Measurements from ENCODE around the gene ADAM12. TPM values are rescaled to one million over a fixed set of nuclear protein-coding genes. Genes with fewer than 3 reads are reported as not detected.

Gene ADAM12
- total and polyA plus RNA-seq, 7 donors: 0.01 to 3.3 (median 0.24) TPM; not detected in 2

- intact Hi-C loops (cut with DNase I): no loop called here
- DNase-seq: no peak
- no peaks in the 10 kb centered on the region for H3K36me3 ChIP-seq (ENCODE audit: insufficient read depth in 1 of 2, low read depth in 1 of 2)
- WGBS, 3 donors: 78 to 85% (median 81%) methylated on average over 4 of the region's 4 CpGs
- H3K27me3 ChIP-seq (ENCODE audit: insufficient read depth in 3 of 3, low read length in 2 of 3): no peaks in the 10 kb centered on the region
- no peak overlapping the region for H3K4me3 ChIP-seq
- no peak for ATAC-seq
- no peak for TF ChIP-seq CTCF (IDR thresholded peaks at IDR 0.05)
- no peaks in the 10 kb centered on the region for H3K4me1 ChIP-seq
- H3K9me3 ChIP-seq: no peaks in the 10 kb centered on the region
- H3K27ac ChIP-seq: no peak overlapping the region
These were observed 10.6 kb upstream of the ADAM12 start for GRCh38 chr10:126398924-126399323.

- Histone ChIP-seq H3K36me3 (ENCODE audit: insufficient read depth in 1 of 2, low read depth in 1 of 2) (no peaks in the 10 kb centered on the region), H3K27ac (no peak overlapping the region), H3K9me3 (no peaks in the 10 kb centered on the region), H3K27me3 (ENCODE audit: insufficient read depth in 3 of 3, low read length in 2 of 3) (no peaks in the 10 kb centered on the region), H3K4me3 (no peak overlapping the region), H3K4me1 (no peaks in the 10 kb centered on the region)
- no peak for TF ChIP-seq CTCF (IDR thresholded peaks at IDR 0.05)
- ATAC-seq (no peak), DNase-seq (no peak)
- WGBS, 3 donors: 80 to 86% (median 83%) methylated on average over 3 of the region's 3 CpGs
- intact Hi-C loops (cut with DNase I): no loop called here
These were observed 10.1 kb upstream of the ADAM12 start for GRCh38 chr10:126398383-126398743.

GRCh38 chr10:126397640-126398382 lies 9.5 kb upstream of the ADAM12 start:
- Histone ChIP-seq H3K9me3 (no peaks in the 10 kb centered on the region), H3K4me1 (no peaks in the 10 kb centered on the region), H3K36me3 (ENCODE audit: insufficient read depth in 1 of 2, low read depth in 1 of 2) (no peaks in the 10 kb centered on the region), H3K27me3 (ENCODE audit: insufficient read depth in 3 of 3, low read length in 2 of 3) (no peaks in the 10 kb centered on the region), H3K27ac (no peak overlapping the region), H3K4me3 (no peak overlapping the region)
- no peak for TF ChIP-seq CTCF (IDR thresholded peaks at IDR 0.05)
- WGBS, 3 donors: 45 to 70% (median 59%) methylated on average over 4 of the region's 4 CpGs
- intact Hi-C loops (cut with DNase I): no loop called here
- no peak for DNase-seq
- ATAC-seq: no peak

GRCh38 chr10:126397156-126397555 lies 8.9 kb upstream of the ADAM12 start:
- H3K27me3 ChIP-seq (ENCODE audit: insufficient read depth in 3 of 3, low read length in 2 of 3): no peaks in the 10 kb centered on the region
- DNase-seq: no peak
- no peaks in the 10 kb centered on the region for H3K4me1 ChIP-seq
- 93 to 97% (median 95%) methylated on average over 3 of the region's 3 CpGs for WGBS, 3 donors
- TF ChIP-seq CTCF (IDR thresholded peaks at IDR 0.05): no peak
- intact Hi-C loops (cut with DNase I): no loop called here
- H3K9me3 ChIP-seq: no peaks in the 10 kb centered on the region
- no peaks in the 10 kb centered on the region for H3K36me3 ChIP-seq (ENCODE audit: insufficient read depth in 1 of 2, low read depth in 1 of 2)
- H3K27ac ChIP-seq: no peak overlapping the region
- H3K4me3 ChIP-seq: no peak overlapping the region
- ATAC-seq: no peak

GRCh38 chr10:126394948-126395347 lies 6.7 kb upstream of the ADAM12 start:
- intact Hi-C loops (cut with DNase I): no loop called here
- Histone ChIP-seq H3K4me1 (no peaks in the 10 kb centered on the region), H3K9me3 (no peaks in the 10 kb centered on the region), H3K27me3 (ENCODE audit: insufficient read depth in 3 of 3, low read length in 2 of 3) (no peaks in the 10 kb centered on the region), H3K4me3 (no peak overlapping the region), H3K27ac (no peak overlapping the region), H3K36me3 (ENCODE audit: insufficient read depth in 1 of 2, low read depth in 1 of 2) (no peaks in the 10 kb centered on the region)
- TF ChIP-seq CTCF (IDR thresholded peaks at IDR 0.05): no peak
- 82 to 85% (median 83%) methylated on average over 2 of the region's 2 CpGs for WGBS, 3 donors
- DNase-seq: no peak
- ATAC-seq: no peak
